Activated T-cell treated with anti-CD3 and anti-CD28 coated beads, Interleukin-2, amount 50 U/mL, for 72 hours (primary cell): Measurements from ENCODE around the gene PYGM. TPM values are rescaled to one million over a fixed set of nuclear protein-coding genes. Genes with fewer than 3 reads are reported as not detected.

Experiments used
- ATAC-seq, 2 donors: fragments of 150-1000 bp; cut with Tn5 transposase; replicated peaks in 1 of 2; 2 replicates each; pipeline ENCODE4 v1.10.0; 2021; ENCODE audit warnings: moderate library complexity in 2 of 2, mild to moderate bottlenecking in 1 of 2
- DNase-seq, 2 donors: peaks; one replicate each; pipeline ENCODE4 v3.0.0; 2021 to 2022; ENCODE audit warnings: mixed read lengths in 1 of 2
- H3K27ac Mint-ChIP-seq: one replicate; pipeline ENCODE4 v1.8.0; 2022; ENCODE audit warnings: mild to moderate bottlenecking, moderate library complexity, mixed read lengths
- H3K27me3 Mint-ChIP-seq: one replicate; pipeline ENCODE4 v1.8.0; 2022; ENCODE audit warnings: low read depth, mixed read lengths
- H3K36me3 Mint-ChIP-seq, 2 donors: one replicate each; pipeline ENCODE4 v1.8.0; 2022; ENCODE audit warnings: mixed read lengths in 2 of 2, mild to moderate bottlenecking in 1 of 2; ENCODE audit not compliant: insufficient read depth in 2 of 2
- H3K4me1 Mint-ChIP-seq: one replicate; pipeline ENCODE4 v1.8.0; 2022; ENCODE audit warnings: low read depth, mixed read lengths
- H3K4me3 Mint-ChIP-seq, 2 donors: one replicate each; pipeline ENCODE4 v1.8.0; 2022; ENCODE audit warnings: mild to moderate bottlenecking in 2 of 2, mixed read lengths in 2 of 2, moderate library complexity in 2 of 2
- H3K9me3 Mint-ChIP-seq, 2 donors: one replicate each; pipeline ENCODE4 v1.8.0; 2022; ENCODE audit warnings: mixed read lengths in 2 of 2
- total RNA-seq, 2 donors: library from RNA; stranded (reverse); gene quantifications; one replicate each; pipeline ENCODE4 v1.2.3, GENCODE V29; 2022

Gene PYGM
- total RNA-seq, 2 donors from 2014 or later, result 4.0 to 4.5 TPM

- ATAC-seq (no peak), DNase-seq (no peak)
- peaks cover 24 to 76% of the 10 kb centered on the region in 2 donors for H3K36me3 Mint-ChIP-seq
- H3K4me3 Mint-ChIP-seq, result no peak overlapping the region
- peaks cover 91% of the 10 kb centered on the region for H3K4me1 Mint-ChIP-seq
- H3K9me3 Mint-ChIP-seq, result no peaks in the 10 kb centered on the region
- H3K27ac Mint-ChIP-seq, result peak overlapping the region; percentile 11
- H3K27me3 Mint-ChIP-seq, result no peaks in the 10 kb centered on the region
Measured at GRCh38 chr11:64769283-64769682, 9.5 kb upstream of the PYGM start.

DNA sequence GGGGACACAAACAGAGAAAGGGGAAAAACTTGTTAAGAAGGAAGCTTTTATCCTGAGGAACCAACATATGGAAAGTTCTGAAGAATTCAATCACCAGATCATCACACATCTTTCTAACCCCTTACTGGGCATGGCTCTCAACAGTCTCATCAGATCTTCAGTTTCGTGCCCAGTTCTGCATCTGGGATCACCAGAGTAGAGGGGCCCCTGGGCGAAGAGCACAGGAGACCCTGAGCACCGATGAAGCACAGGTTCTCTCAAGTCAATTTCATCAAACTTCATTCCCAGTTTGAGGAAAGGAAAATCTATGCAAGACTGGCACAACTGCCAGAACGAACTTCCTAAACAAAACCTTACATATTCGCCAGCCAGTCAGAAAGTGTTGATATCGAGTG lies 8.5 kb upstream of the PYGM start:
- H3K36me3 Mint-ChIP-seq, result peaks cover 20 to 70% of the 10 kb centered on the region in 2 donors
- no peaks in the 10 kb centered on the region for H3K27me3 Mint-ChIP-seq
- H3K9me3 Mint-ChIP-seq, result no peaks in the 10 kb centered on the region
- H3K27ac Mint-ChIP-seq, result no peak overlapping the region
- ATAC-seq (no peak), DNase-seq (no peak)
- H3K4me1 Mint-ChIP-seq, result peaks cover 91% of the 10 kb centered on the region
- H3K4me3 Mint-ChIP-seq, result peak overlapping the region in 1 of 2 donors; percentile 50

GRCh38 chr11:64767344-64768299 lies 7.8 kb upstream of the PYGM start:
- peak overlapping the region; percentile 86 for H3K27ac Mint-ChIP-seq
- peak; percentile 48 to 53 for ATAC-seq
- H3K4me3 Mint-ChIP-seq, result peak overlapping the region in 1 of 2 donors; percentile 50
- no peaks in the 10 kb centered on the region for H3K9me3 Mint-ChIP-seq
- no peaks in the 10 kb centered on the region for H3K27me3 Mint-ChIP-seq
- H3K4me1 Mint-ChIP-seq, result peaks cover 91% of the 10 kb centered on the region
- peaks cover 20 to 69% of the 10 kb centered on the region in 2 donors for H3K36me3 Mint-ChIP-seq
- peak; percentile 83 to 85 for DNase-seq

GRCh38 chr11:64766881-64767280 lies 7.1 kb upstream of the PYGM start:
- ATAC-seq, result no peak

GRCh38 chr11:64765851-64766665 lies 6.3 kb upstream of the PYGM start:
- no peak for ATAC-seq
- peaks cover 20 to 54% of the 10 kb centered on the region in 2 donors for H3K36me3 Mint-ChIP-seq
- no peaks in the 10 kb centered on the region for H3K27me3 Mint-ChIP-seq
- peak overlapping the region in 1 of 2 donors; percentile 20 for H3K4me3 Mint-ChIP-seq
- peak overlapping the region; percentile 6 for H3K27ac Mint-ChIP-seq
- no peaks in the 10 kb centered on the region for H3K9me3 Mint-ChIP-seq
- H3K4me1 Mint-ChIP-seq, result peaks cover 91% of the 10 kb centered on the region
- DNase-seq, result no peak

More at GRCh38 chr11:64766881-64767280, 7.1 kb upstream of the PYGM start:
- Mint-ChIP-seq H3K4me3 (no peak overlapping the region), H3K27ac (no peak overlapping the region), H3K4me1 (peaks cover 91% of the 10 kb centered on the region), H3K9me3 (no peaks in the 10 kb centered on the region), H3K36me3 (peaks cover 20 to 62% of the 10 kb centered on the region in 2 donors), H3K27me3 (no peaks in the 10 kb centered on the region)
- no peak for DNase-seq

- no peaks in the 10 kb centered on the region for H3K9me3 Mint-ChIP-seq
Measured at GRCh38 chr11:64765291-64765850, 5.6 kb upstream of the PYGM start.

DNA sequence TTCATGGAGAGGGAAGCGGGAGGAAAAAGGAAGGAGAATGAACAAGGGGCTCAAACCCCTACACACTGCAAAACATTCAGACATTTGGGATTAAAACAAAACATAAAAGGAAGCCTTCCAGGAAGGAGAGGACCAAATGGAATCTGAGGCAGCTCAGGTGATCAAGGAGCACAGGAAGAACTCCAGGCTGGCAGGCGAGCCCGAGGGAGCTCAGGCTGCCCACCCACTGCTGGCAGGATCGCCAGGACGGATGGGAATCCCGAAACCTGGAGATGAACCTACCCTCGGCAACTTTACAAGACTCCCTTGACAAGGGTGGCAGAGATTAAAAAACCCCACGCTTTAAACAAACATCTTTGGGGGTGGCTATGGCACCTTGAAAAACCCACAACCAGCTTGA lies 5.0 kb upstream of the PYGM start:
- Mint-ChIP-seq H3K4me1 (peaks cover 86% of the 10 kb centered on the region), H3K36me3 (peaks cover 14 to 44% of the 10 kb centered on the region in 2 donors)

More at GRCh38 chr11:64765291-64765850, 5.6 kb upstream of the PYGM start:
- peak overlapping the region; percentile 78 to 83 for H3K4me3 Mint-ChIP-seq
- ATAC-seq (no peak), DNase-seq (no peak)
- peak overlapping the region; percentile 85 for H3K27ac Mint-ChIP-seq
- peaks cover 90% of the 10 kb centered on the region for H3K4me1 Mint-ChIP-seq
- peaks cover 17 to 47% of the 10 kb centered on the region in 2 donors for H3K36me3 Mint-ChIP-seq
- H3K27me3 Mint-ChIP-seq, result no peaks in the 10 kb centered on the region

DNA sequence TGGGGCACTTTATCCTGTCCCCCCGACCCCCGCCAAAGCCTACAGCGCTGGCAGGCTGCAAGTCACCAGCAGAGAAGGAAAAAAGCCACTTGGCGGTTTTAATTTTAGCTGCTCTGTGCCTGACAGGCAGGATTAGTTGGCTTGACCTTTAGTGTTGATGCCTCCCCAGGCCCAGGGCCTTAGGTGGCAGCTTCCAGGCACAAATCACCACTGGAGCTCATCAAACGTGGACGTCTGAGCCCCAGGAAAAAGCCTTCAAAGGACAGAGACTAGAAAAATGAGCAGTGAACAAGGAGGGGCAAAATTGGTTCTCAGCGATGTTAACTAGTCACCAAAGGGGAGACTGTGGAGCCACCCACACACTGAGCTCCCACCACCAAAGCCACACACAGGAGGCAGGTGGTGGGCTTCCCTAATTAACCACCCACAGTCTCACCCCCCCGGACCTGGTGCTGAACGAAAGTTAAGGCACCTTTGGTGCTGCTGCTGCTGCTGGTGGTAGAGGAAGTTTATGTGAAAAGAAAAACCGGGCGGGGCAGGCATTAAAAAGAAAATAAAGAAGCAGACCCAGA lies 4.4 kb upstream of the PYGM start:
- DNase-seq (peak; percentile 40 to 44), ATAC-seq (peak; percentile 28)
- no peaks in the 10 kb centered on the region for H3K9me3 Mint-ChIP-seq
- peaks cover 80% of the 10 kb centered on the region for H3K4me1 Mint-ChIP-seq
- H3K27me3 Mint-ChIP-seq, result no peaks in the 10 kb centered on the region
- H3K4me3 Mint-ChIP-seq, result peak overlapping the region; percentile 78 to 83
- peak overlapping the region; percentile 85 for H3K27ac Mint-ChIP-seq
- peaks cover 11 to 38% of the 10 kb centered on the region in 2 donors for H3K36me3 Mint-ChIP-seq

More for the DNA sequence above, 5.0 kb upstream of the PYGM start:
- H3K27me3 Mint-ChIP-seq, result no peaks in the 10 kb centered on the region
- ATAC-seq, result no peak
- H3K4me3 Mint-ChIP-seq, result peak overlapping the region; percentile 78 to 83
- H3K27ac Mint-ChIP-seq, result peak overlapping the region; percentile 85
- no peak for DNase-seq
- no peaks in the 10 kb centered on the region for H3K9me3 Mint-ChIP-seq

DNA sequence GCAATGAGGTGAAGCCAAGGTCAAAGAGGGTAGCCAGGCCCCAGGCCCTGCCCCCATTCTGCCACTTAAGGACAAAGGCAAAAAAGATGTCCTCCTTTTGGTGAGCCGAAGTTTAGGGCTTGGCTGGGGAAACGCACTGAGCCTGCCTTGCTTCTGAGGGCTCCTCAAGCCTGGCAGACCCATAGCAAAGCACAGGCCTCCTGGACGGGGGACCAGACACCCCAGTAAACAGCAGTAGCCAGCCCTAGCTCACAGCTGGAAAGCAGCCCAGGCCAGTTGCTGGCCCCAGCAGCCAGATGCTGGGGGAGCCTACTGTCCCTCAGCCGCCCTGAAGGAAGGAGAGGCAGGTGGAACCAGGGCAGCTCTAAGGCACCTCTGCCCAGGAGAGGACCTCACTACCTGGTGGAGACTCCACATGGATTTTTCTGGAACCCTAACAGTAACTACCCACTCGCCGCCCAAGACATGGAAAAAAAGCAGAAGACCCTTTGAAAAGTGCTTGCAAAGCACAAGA lies 3.8 kb upstream of the PYGM start:
- H3K36me3 Mint-ChIP-seq, result peaks cover 11 to 34% of the 10 kb centered on the region in 2 donors
- H3K27me3 Mint-ChIP-seq, result no peaks in the 10 kb centered on the region
- ATAC-seq (peak in 1 of 2 donors; percentile 2), DNase-seq (peak in 1 of 2 donors; percentile 2)
- H3K9me3 Mint-ChIP-seq, result no peaks in the 10 kb centered on the region
- H3K4me3 Mint-ChIP-seq, result peak overlapping the region; percentile 78 to 83
- H3K27ac Mint-ChIP-seq, result peak overlapping the region; percentile 85
- H3K4me1 Mint-ChIP-seq, result peaks cover 76% of the 10 kb centered on the region

GRCh38 chr11:64762674-64763525 lies 3.1 kb upstream of the PYGM start:
- Mint-ChIP-seq H3K9me3 (no peaks in the 10 kb centered on the region), H3K27me3 (no peaks in the 10 kb centered on the region), H3K4me3 (peak overlapping the region; percentile 78 to 83), H3K36me3 (peaks cover 10 to 27% of the 10 kb centered on the region in 2 donors), H3K27ac (peak overlapping the region; percentile 49), H3K4me1 (peaks cover 69% of the 10 kb centered on the region)
- ATAC-seq (peak in 1 of 2 donors; percentile 8), DNase-seq (peak in 1 of 2 donors; percentile 6)

- Mint-ChIP-seq H3K36me3 (peaks cover 6 to 21% of the 10 kb centered on the region in 2 donors), H3K4me1 (peaks cover 63% of the 10 kb centered on the region)
- no peak for ATAC-seq
Measured at GRCh38 chr11:64762277-64762673, 2.5 kb upstream of the PYGM start.

More at GRCh38 chr11:64762277-64762673, 2.5 kb upstream of the PYGM start:
- Mint-ChIP-seq H3K27me3 (no peaks in the 10 kb centered on the region), H3K4me3 (no peak overlapping the region), H3K27ac (peak overlapping the region; percentile 49), H3K9me3 (no peaks in the 10 kb centered on the region)
- no peak for DNase-seq
